Pancreas (tissue), 10 donors: ENCODE data around the gene DOHH. TPM values are rescaled to one million over a fixed set of nuclear protein-coding genes. Genes with fewer than 3 reads are reported as not detected.

ENCODE experiments used
- ATAC-seq, 4 donors: fragments of 200-7000 bp; cut with Tn5 transposase; one replicate each; pipeline versions ENCODE4 v1.8.0 to v1.9.1; 2020; ENCODE audit warnings: mild to moderate bottlenecking in 4 of 4, moderate library complexity in 4 of 4
- DNase-seq, 6 donors: peaks; one replicate each; pipeline ENCODE4 v3.0.0-alpha.2; 2020
- FAIRE-seq: peaks from 2 replicates; lab custom pipeline; 2012; peaks lifted over from hg19 to GRCh38; lab: Jason Lieb, UNC
- H3K27ac ChIP-seq, 4 donors: fragments of 200-600 bp; sonication (generic); 1 replicate in 3 of 4; 2 replicates in 1 of 4; pipeline versions ENCODE4 v1.5.0 to v1.8.0; 2020
- H3K27me3 ChIP-seq, 4 donors: fragments of 200-600 bp; one replicate each; pipeline ENCODE4 v1.8.0; 2021
- H3K36me3 ChIP-seq, 3 donors: fragments of 200-600 bp; sonication (generic) in 1 of 3; one replicate each; pipeline versions ENCODE4 v1.5.0 to v1.8.0; 2020 to 2021
- H3K4me1 ChIP-seq, 3 donors: fragments of 200-600 bp; one replicate each; pipeline ENCODE4 v1.8.0; 2021
- H3K4me3 ChIP-seq, 4 donors: fragments of 200-600 bp; sonication (generic) in 2 of 4; one replicate each; pipeline versions ENCODE4 v1.5.0 to v1.8.0; 2020 to 2021
- H3K9me3 ChIP-seq, 4 donors: fragments of 200-600 bp; one replicate each; pipeline ENCODE4 v1.8.0; 2021
- CTCF ChIP-seq, 4 donors: fragments of 200-600 bp; sonication (generic) in 3 of 4; IDR thresholded peaks; one replicate each; pipeline versions ENCODE4 v1.5.0 to v1.8.0; 2021; ENCODE audit warnings: antibody characterized with exemption in 4 of 4
- WGBS, 2 donors: extraction: QIAGEN DNeasy Blood & Tissue Kit; methylation state at CpG; one replicate each; pipeline ENCODE4 v1.1.7; 2013; 5-methylcytosine and 5-hydroxymethylcytosine counted together
- intact Hi-C, 3 donors: fragments of 100-400 bp; cut with DNase I; formaldehyde crosslinking; loops; one replicate each; pipeline versions ENCODE4 v1.11.1 to v1.14.2; 2022
- polyA plus RNA-seq, 2 donors: library from polyadenylated mRNA; stranded (reverse); fragments of 200-250 nt; gene quantifications; one replicate each; pipeline ENCODE4 v1.2.3, GENCODE V29; 2013
- total RNA-seq, 6 donors: library from RNA; stranded (reverse); fragmentation: NEBNext Ultra II Directional in 4 of 6; extraction: Animal tissue kit (Norgen Biotek cat#: 25700) in 4 of 6; gene quantifications; one replicate each; pipeline versions ENCODE4 v1.2.1 to v1.2.4, GENCODE V29; 2021 to 2023
- donor health status: healthy with polysubstance abuse.
- donor health status: DM: no; HTN: no; CAD: no; lungs with moderate emphysema.
- donor health status: DM: no; HTN: no; CAD: no.
- donor health status: control.
- donor health status: control.
- donor health status: Bipolar disorder and iron deficiency.
- donor health status: DM: yes; HTN: yes; CAD: no.
- donor health status: DM: no; HTN: no; CAD: no.
- donor health status: DM: no; HTN: no; CAD: no.
- donor health status: DM: yes; HTN: yes; CAD: no.

DOHH gene
- 1 to 10 TPM; 3.2 to 8.0 (median 4.7) TPM for total RNA-seq
- polyA plus RNA-seq, result 10 to 100 TPM in 1 of 2 donors, 1 to 10 TPM in 1; 7.3 to 10.5 TPM

- Histone ChIP-seq H3K27ac (peak within 1 kb of the TSS; percentile 86 to 90 (median 88)), H3K9me3 (no peaks in the 10 kb centered on the region), H3K4me3 (peak within 1 kb of the TSS; percentile 69 to 93 (median 78)), H3K4me1 (peaks cover 0 to 12% (median 3%) of the 10 kb centered on the region in 3 donors), H3K36me3 (peaks cover 0 to 9% (median 0%) of the 10 kb centered on the region in 3 donors), H3K27me3 (no peaks in the 10 kb centered on the region)
- TF ChIP-seq CTCF (IDR thresholded peaks at IDR 0.05), result no peak
- DNase-seq (peak; percentile 94 to 99 (median 95)), FAIRE-seq (peak; percentile 70), ATAC-seq (peak; percentile 93 to 95 (median 94))
- WGBS, 2 donors, result 0% methylated on average over 52 of the region's 52 CpGs
- intact Hi-C loops, result no loop called here
Observed at GRCh38 chr19:3500429-3501101, at the start of gene DOHH. Gene DOHH (minus strand): TSS chr19:3500674. CDS start chr19:3496814, 3,860 bp downstream.

GRCh38 chr19:3549816-3550215 is 49.3 kb upstream of the DOHH start:
- 89 to 93% methylated on average over 10 of the region's 10 CpGs for WGBS, 2 donors
- intact Hi-C loops, result no loop called here
- DNase-seq, result no peak

GRCh38 chr19:3548606-3549005 is 48.1 kb upstream of the DOHH start:
- Histone ChIP-seq H3K4me1 (peaks cover 0 to 3% (median 0%) of the 10 kb centered on the region in 3 donors), H3K27me3 (no peaks in the 10 kb centered on the region), H3K9me3 (no peaks in the 10 kb centered on the region), H3K4me3 (no peak overlapping the region), H3K27ac (peak overlapping the region in 3 of 4 donors; percentile 19 to 28 (median 28)), H3K36me3 (no peaks in the 10 kb centered on the region)
- TF ChIP-seq CTCF (IDR thresholded peaks at IDR 0.05), result no peak
- intact Hi-C loops, result no loop called here
- FAIRE-seq (no peak), ATAC-seq (peak in 2 of 4 donors; percentile 14 to 32), DNase-seq (no peak)
- 71 to 72% methylated on average over 14 of the region's 14 CpGs for WGBS, 2 donors

More at GRCh38 chr19:3549816-3550215, 49.3 kb upstream of the DOHH start:
- TF ChIP-seq CTCF (IDR thresholded peaks at IDR 0.05), result no peak
- H3K4me1 ChIP-seq, result peaks cover 0 to 3% (median 0%) of the 10 kb centered on the region in 3 donors
- no peaks in the 10 kb centered on the region for H3K27me3 ChIP-seq
- H3K36me3 ChIP-seq, result no peaks in the 10 kb centered on the region
- H3K4me3 ChIP-seq, result no peak overlapping the region
- FAIRE-seq, result no peak
- H3K27ac ChIP-seq, result no peak overlapping the region
- no peaks in the 10 kb centered on the region for H3K9me3 ChIP-seq
- no peak for ATAC-seq

- no peak for FAIRE-seq
- WGBS, 2 donors, result 82 to 87% methylated on average over 26 to 36 of the region's 36 CpGs
- intact Hi-C loops, result no loop called here
- no peak for TF ChIP-seq CTCF (IDR thresholded peaks at IDR 0.05)
- Histone ChIP-seq H3K4me3 (no peak overlapping the region), H3K4me1 (no peaks in the 10 kb centered on the region), H3K27me3 (no peaks in the 10 kb centered on the region), H3K27ac (peak overlapping the region in 2 of 4 donors; percentile 19 to 28), H3K36me3 (no peaks in the 10 kb centered on the region), H3K9me3 (no peaks in the 10 kb centered on the region)
- ATAC-seq, result no peak
- DNase-seq, result peak in 1 of 6 donors; percentile 79
Observed at GRCh38 chr19:3547767-3548282, 47.4 kb upstream of the DOHH start.

- intact Hi-C loops, result no loop called here
- H3K27me3 ChIP-seq, result no peaks in the 10 kb centered on the region
- no peaks in the 10 kb centered on the region for H3K9me3 ChIP-seq
- 85 to 90% methylated on average over 15 of the region's 15 CpGs for WGBS, 2 donors
- no peak overlapping the region for H3K4me3 ChIP-seq
- H3K4me1 ChIP-seq, result no peaks in the 10 kb centered on the region
- TF ChIP-seq CTCF (IDR thresholded peaks at IDR 0.05), result peak in 2 of 4 donors; percentile 10 to 19
- no peaks in the 10 kb centered on the region for H3K36me3 ChIP-seq
- H3K27ac ChIP-seq, result no peak overlapping the region
- DNase-seq (no peak), FAIRE-seq (no peak), ATAC-seq (no peak)
Observed at GRCh38 chr19:3547301-3547731, 46.8 kb upstream of the DOHH start.
